ENCODE measurements around the gene CREB5. TPM values are rescaled to one million over a fixed set of nuclear protein-coding genes. Genes with fewer than 3 reads are reported as not detected.

CREB5 gene
- total RNA-seq, 1 experiment from 2014 or later, result 1.3 TPM

DNA sequence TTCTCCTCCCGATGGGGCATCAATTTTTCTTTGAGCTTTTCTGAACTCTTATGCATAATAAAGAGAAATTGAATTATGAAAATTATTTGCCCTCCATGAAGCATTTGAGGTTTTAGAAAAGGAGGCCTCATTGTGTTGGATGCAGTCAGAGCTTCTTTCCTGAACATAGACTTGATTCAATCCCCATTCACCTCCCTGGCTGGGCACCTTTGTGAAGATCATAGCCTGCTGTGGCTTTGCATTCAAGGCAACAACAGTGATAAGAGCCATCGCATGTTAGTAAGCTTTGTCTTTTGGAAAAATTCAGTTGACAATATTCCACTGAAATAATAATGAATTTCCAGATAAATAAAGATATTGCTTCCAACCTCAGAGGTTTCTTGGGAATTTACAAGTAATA lies 458.8 kb downstream of the CREB5 start:
- DNase-seq (ENCODE audit: low spot score) (no peak), ATAC-seq (no peak)
- no peaks in the 10 kb centered on the region for H3K9me3 Mint-ChIP-seq
- no peaks in the 10 kb centered on the region for H3K27me3 Mint-ChIP-seq (ENCODE audit: low read depth)
- peaks cover 19% of the 10 kb centered on the region for H3K4me1 Mint-ChIP-seq
- ChIA-PET POLR2A (no interaction called here), CTCF (interaction anchor here (0.6 to 1.3 kb wide), 5 partner anchors 50 to 581 kb away, joined by 3 to 7 read pairs (median 4); no protein-coding TSS in a partner anchor)
- TF ChIP-seq, protein P1, sequence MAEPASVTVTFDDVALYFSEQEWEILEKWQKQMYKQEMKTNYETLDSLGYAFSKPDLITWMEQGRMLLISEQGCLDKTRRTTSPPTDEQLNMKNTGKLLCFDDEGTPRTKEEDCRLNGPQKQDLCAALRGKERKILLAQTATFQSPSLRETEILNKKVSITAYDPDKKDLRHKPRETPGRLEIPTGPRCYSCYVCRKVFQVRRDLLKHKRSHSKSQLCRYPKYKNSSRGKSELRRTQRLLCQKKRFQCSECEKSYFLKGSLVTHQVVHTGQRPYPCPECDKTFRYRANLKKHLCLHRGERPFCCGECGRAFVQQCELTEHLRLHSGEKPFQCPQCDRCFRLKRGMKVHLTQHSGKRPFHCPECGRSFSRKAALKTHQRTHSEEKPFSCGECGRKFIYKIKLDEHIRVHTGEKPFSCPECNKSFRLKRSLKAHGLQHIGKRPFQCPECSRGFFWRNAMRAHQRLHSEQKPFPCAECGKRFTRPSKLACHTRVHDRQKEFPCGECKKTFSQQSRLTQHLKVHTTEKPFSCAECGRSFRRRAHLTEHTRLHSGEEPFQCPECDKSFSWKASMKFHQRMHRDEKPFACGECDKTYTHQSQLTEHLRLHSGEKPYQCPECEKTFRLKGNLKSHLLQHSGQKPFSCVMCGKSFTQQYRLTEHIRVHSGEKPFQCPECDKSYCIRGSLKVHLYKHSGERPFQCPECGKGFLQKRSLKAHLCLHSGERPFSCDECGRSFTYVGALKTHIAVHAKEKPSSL (CRISPR knock-in tag; conservative IDR thresholded peaks at IDR 0.05), result no peak
- TF ChIP-seq, protein P2, sequence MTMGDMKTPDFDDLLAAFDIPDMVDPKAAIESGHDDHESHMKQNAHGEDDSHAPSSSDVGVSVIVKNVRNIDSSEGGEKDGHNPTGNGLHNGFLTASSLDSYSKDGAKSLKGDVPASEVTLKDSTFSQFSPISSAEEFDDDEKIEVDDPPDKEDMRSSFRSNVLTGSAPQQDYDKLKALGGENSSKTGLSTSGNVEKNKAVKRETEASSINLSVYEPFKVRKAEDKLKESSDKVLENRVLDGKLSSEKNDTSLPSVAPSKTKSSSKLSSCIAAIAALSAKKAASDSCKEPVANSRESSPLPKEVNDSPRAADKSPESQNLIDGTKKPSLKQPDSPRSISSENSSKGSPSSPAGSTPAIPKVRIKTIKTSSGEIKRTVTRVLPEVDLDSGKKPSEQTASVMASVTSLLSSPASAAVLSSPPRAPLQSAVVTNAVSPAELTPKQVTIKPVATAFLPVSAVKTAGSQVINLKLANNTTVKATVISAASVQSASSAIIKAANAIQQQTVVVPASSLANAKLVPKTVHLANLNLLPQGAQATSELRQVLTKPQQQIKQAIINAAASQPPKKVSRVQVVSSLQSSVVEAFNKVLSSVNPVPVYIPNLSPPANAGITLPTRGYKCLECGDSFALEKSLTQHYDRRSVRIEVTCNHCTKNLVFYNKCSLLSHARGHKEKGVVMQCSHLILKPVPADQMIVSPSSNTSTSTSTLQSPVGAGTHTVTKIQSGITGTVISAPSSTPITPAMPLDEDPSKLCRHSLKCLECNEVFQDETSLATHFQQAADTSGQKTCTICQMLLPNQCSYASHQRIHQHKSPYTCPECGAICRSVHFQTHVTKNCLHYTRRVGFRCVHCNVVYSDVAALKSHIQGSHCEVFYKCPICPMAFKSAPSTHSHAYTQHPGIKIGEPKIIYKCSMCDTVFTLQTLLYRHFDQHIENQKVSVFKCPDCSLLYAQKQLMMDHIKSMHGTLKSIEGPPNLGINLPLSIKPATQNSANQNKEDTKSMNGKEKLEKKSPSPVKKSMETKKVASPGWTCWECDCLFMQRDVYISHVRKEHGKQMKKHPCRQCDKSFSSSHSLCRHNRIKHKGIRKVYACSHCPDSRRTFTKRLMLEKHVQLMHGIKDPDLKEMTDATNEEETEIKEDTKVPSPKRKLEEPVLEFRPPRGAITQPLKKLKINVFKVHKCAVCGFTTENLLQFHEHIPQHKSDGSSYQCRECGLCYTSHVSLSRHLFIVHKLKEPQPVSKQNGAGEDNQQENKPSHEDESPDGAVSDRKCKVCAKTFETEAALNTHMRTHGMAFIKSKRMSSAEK (CRISPR knock-in tag; IDR thresholded peaks at IDR 0.05; ENCODE audit: borderline replicate concordance), result no peak
- TF ChIP-seq ZNF317 (CRISPR knock-in tag; IDR thresholded peaks at IDR 0.05; ENCODE audit: borderline replicate concordance, low read depth), result no peak
- no peak overlapping the region for H3K27ac Mint-ChIP-seq
- no peaks in the 10 kb centered on the region for H3K36me3 Mint-ChIP-seq
- no peak overlapping the region for H3K4me3 Mint-ChIP-seq

GRCh38 chr7:28871631-28872030 lies 459.3 kb downstream of the CREB5 start:
- Mint-ChIP-seq H3K27ac (no peak overlapping the region), H3K4me1 (peaks cover 15% of the 10 kb centered on the region), H3K36me3 (no peaks in the 10 kb centered on the region), H3K9me3 (no peaks in the 10 kb centered on the region), H3K27me3 (ENCODE audit: low read depth) (no peaks in the 10 kb centered on the region), H3K4me3 (no peak overlapping the region)
- ChIA-PET POLR2A (no interaction called here), CTCF (interaction anchor here (0.6 to 1.3 kb wide), 4 partner anchors 55 to 580 kb away, joined by 3 to 7 read pairs (median 4); no protein-coding TSS in a partner anchor)
- TF ChIP-seq ZNF263 (CRISPR knock-in tag; IDR thresholded peaks at IDR 0.05; ENCODE audit: low read depth), result no peak
- no peak for TF ChIP-seq SMAD4 (CRISPR knock-in tag; IDR thresholded peaks at IDR 0.05)
- TF ChIP-seq, protein P3, sequence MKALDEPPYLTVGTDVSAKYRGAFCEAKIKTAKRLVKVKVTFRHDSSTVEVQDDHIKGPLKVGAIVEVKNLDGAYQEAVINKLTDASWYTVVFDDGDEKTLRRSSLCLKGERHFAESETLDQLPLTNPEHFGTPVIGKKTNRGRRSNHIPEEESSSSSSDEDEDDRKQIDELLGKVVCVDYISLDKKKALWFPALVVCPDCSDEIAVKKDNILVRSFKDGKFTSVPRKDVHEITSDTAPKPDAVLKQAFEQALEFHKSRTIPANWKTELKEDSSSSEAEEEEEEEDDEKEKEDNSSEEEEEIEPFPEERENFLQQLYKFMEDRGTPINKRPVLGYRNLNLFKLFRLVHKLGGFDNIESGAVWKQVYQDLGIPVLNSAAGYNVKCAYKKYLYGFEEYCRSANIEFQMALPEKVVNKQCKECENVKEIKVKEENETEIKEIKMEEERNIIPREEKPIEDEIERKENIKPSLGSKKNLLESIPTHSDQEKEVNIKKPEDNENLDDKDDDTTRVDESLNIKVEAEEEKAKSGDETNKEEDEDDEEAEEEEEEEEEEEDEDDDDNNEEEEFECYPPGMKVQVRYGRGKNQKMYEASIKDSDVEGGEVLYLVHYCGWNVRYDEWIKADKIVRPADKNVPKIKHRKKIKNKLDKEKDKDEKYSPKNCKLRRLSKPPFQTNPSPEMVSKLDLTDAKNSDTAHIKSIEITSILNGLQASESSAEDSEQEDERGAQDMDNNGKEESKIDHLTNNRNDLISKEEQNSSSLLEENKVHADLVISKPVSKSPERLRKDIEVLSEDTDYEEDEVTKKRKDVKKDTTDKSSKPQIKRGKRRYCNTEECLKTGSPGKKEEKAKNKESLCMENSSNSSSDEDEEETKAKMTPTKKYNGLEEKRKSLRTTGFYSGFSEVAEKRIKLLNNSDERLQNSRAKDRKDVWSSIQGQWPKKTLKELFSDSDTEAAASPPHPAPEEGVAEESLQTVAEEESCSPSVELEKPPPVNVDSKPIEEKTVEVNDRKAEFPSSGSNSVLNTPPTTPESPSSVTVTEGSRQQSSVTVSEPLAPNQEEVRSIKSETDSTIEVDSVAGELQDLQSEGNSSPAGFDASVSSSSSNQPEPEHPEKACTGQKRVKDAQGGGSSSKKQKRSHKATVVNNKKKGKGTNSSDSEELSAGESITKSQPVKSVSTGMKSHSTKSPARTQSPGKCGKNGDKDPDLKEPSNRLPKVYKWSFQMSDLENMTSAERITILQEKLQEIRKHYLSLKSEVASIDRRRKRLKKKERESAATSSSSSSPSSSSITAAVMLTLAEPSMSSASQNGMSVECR (CRISPR knock-in tag; IDR thresholded peaks at IDR 0.05; ENCODE audit: borderline replicate concordance), result no peak
- TF ChIP-seq NR1H2 (CRISPR knock-in tag; IDR thresholded peaks at IDR 0.05), result no peak
- no peak for TF ChIP-seq ZNF232 (CRISPR knock-in tag; IDR thresholded peaks at IDR 0.05)
- TF ChIP-seq ZNF317 (CRISPR knock-in tag; IDR thresholded peaks at IDR 0.05; ENCODE audit: borderline replicate concordance, low read depth), result no peak
- no peak for TF ChIP-seq USF1 (CRISPR knock-in tag; IDR thresholded peaks at IDR 0.05)
- ATAC-seq (no peak), DNase-seq (ENCODE audit: low spot score) (no peak)

DNA sequence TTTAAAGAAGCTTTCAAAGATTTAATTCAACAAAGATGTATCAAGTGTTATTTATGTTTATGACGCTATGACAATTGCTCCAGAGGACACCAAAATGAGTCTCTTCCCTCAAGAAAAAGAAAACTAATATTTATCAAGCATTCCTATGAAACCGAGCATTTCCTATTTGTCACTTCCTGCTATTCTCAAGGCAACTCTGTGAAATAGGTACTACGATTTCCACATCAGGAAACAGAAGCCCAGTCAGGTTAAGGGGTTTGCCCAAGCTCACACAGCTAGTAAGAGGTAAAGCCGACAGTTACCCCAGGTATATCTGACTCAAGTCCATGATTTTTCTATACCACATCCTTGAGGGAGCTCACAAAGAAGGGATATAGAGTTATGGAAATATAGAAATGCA lies 459.9 kb downstream of the CREB5 start:
- no peak overlapping the region for H3K27ac Mint-ChIP-seq
- ChIA-PET CTCF (no interaction called here), POLR2A (no interaction called here)
- ATAC-seq (no peak), DNase-seq (ENCODE audit: low spot score) (no peak)
- no peaks in the 10 kb centered on the region for H3K27me3 Mint-ChIP-seq (ENCODE audit: low read depth)
- no peaks in the 10 kb centered on the region for H3K36me3 Mint-ChIP-seq
- H3K9me3 Mint-ChIP-seq, result no peaks in the 10 kb centered on the region
- peaks cover 10% of the 10 kb centered on the region for H3K4me1 Mint-ChIP-seq
- H3K4me3 Mint-ChIP-seq, result no peak overlapping the region
- no peak for TF ChIP-seq CBFB (CRISPR knock-in tag; IDR thresholded peaks at IDR 0.05; ENCODE audit: low read depth)
- TF ChIP-seq RORB (CRISPR knock-in tag; IDR thresholded peaks at IDR 0.05), result no peak
- TF ChIP-seq NR2C2 (CRISPR knock-in tag; IDR thresholded peaks at IDR 0.05), result no peak
- no peak for TF ChIP-seq CDX4 (CRISPR knock-in tag; IDR thresholded peaks at IDR 0.05; ENCODE audit: borderline replicate concordance)
- TF ChIP-seq MYBL2 (CRISPR knock-in tag; IDR thresholded peaks at IDR 0.05), result no peak
- TF ChIP-seq ZNF232 (CRISPR knock-in tag; IDR thresholded peaks at IDR 0.05), result no peak
- TF ChIP-seq, protein P4, sequence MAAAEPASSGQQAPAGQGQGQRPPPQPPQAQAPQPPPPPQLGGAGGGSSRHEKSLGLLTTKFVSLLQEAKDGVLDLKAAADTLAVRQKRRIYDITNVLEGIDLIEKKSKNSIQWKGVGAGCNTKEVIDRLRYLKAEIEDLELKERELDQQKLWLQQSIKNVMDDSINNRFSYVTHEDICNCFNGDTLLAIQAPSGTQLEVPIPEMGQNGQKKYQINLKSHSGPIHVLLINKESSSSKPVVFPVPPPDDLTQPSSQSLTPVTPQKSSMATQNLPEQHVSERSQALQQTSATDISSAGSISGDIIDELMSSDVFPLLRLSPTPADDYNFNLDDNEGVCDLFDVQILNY (CRISPR knock-in tag; IDR thresholded peaks at IDR 0.05), result no peak
- TF ChIP-seq, protein P5, sequence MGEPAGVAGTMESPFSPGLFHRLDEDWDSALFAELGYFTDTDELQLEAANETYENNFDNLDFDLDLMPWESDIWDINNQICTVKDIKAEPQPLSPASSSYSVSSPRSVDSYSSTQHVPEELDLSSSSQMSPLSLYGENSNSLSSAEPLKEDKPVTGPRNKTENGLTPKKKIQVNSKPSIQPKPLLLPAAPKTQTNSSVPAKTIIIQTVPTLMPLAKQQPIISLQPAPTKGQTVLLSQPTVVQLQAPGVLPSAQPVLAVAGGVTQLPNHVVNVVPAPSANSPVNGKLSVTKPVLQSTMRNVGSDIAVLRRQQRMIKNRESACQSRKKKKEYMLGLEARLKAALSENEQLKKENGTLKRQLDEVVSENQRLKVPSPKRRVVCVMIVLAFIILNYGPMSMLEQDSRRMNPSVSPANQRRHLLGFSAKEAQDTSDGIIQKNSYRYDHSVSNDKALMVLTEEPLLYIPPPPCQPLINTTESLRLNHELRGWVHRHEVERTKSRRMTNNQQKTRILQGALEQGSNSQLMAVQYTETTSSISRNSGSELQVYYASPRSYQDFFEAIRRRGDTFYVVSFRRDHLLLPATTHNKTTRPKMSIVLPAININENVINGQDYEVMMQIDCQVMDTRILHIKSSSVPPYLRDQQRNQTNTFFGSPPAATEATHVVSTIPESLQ (CRISPR knock-in tag; IDR thresholded peaks at IDR 0.05), result no peak
